Stimulated activated naive CD4-positive, alpha-beta T cell (primary cell): ENCODE data around the gene ATP10B.

ENCODE experiments used
- DNase-seq, 6 experiments: peaks; one replicate each; lab custom pipeline; 2025; lab: John Stamatoyannopoulos, UW

ATP10B gene

GRCh38 chr5:160679567-160680309 is 172.3 kb downstream of the ATP10B start:
- DNase-seq, result no peak

- DNase-seq, result no peak
Observed at GRCh38 chr5:160675988-160676387, 176.0 kb downstream of the ATP10B start.

GRCh38 chr5:160674901-160675300 is 177.1 kb downstream of the ATP10B start:
- DNase-seq, result no peak

- no peak for DNase-seq
Observed at GRCh38 chr5:160672521-160672920, 179.5 kb downstream of the ATP10B start.

GRCh38 chr5:160668356-160668755 is 183.7 kb downstream of the ATP10B start:
- DNase-seq, result no peak

GRCh38 chr5:160667160-160667559 is 184.9 kb downstream of the ATP10B start:
- no peak for DNase-seq

GRCh38 chr5:160665460-160665859 is 186.6 kb downstream of the ATP10B start:
- DNase-seq, result no peak

- DNase-seq, result no peak
Observed at GRCh38 chr5:160660132-160660531, 191.9 kb downstream of the ATP10B start.

GRCh38 chr5:160657622-160658458 is 194.2 kb downstream of the ATP10B start:
- DNase-seq, result no peak

- no peak for DNase-seq
Observed at GRCh38 chr5:160657068-160657507, 194.9 kb downstream of the ATP10B start.

- no peak for DNase-seq
Observed at GRCh38 chr5:160655717-160656116, 196.3 kb downstream of the ATP10B start.

GRCh38 chr5:160651692-160652645 is 200.0 kb downstream of the ATP10B start:
- DNase-seq, result no peak

GRCh38 chr5:160649304-160649703 is 202.7 kb downstream of the ATP10B start:
- DNase-seq, result no peak

GRCh38 chr5:160646033-160646432 is 206.0 kb downstream of the ATP10B start:
- DNase-seq, result no peak

GRCh38 chr5:160643616-160644240 is 208.3 kb downstream of the ATP10B start:
- DNase-seq, result no peak

- DNase-seq, result no peak
Observed at GRCh38 chr5:160641405-160641804, 210.6 kb downstream of the ATP10B start.

GRCh38 chr5:160640406-160640805 is 211.6 kb downstream of the ATP10B start:
- DNase-seq, result no peak

- DNase-seq, result no peak
Observed at GRCh38 chr5:160638161-160638742, 213.8 kb downstream of the ATP10B start.

- no peak for DNase-seq
Observed at GRCh38 chr5:160637357-160638090, 214.5 kb downstream of the ATP10B start.

GRCh38 chr5:160635663-160636062 is 216.3 kb downstream of the ATP10B start:
- no peak for DNase-seq
